AG09309 (cell line): Measurements from ENCODE around the gene TRIM10.
"Not testable (repeated sequence)": the region's sequence is repeated elsewhere in the genome, so short reads cannot be mapped to it uniquely, and the experiment has no call there.

Experiments used
- DNase-seq: peaks from one replicate; pipeline ENCODE4 v3.0.0-alpha.2; 2010; ENCODE audit warnings: low read depth
- H3K4me3 ChIP-seq: 2 replicates; pipeline ENCODE4 v1.5.1; 2011; ENCODE audit warnings: mild to moderate bottlenecking, low read depth, low read length, moderate library complexity; ENCODE audit not compliant: control insufficient read depth
- TF ChIP-seq, protein P1 (sequence below): IDR thresholded peaks from 2 replicates; pipeline ENCODE4 v1.5.1; 2011; ENCODE audit warnings: mild to moderate bottlenecking, low read depth, low read length, inconsistent platforms; ENCODE audit not compliant: insufficient read depth, control insufficient read depth; ENCODE audit errors: missing control alignments

The TRIM10 gene

DNA sequence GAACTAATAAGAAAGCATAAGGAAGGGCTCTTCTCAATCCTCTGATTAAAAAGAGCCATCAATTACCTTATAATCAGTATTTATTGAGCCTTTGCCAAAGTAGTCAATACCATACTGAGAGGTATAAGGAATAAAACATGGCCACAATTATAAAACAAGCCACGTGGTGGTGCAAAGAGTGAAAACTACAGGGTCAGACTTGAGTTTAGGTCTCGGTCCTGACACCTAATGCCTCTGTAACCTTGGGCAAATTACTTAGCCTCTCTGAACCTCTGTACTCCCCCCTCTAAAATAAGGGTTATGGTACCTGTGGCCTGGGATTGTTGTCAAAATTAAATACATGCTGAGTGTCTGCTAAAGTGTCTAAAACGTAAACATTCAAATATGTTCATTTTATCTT, 11.8 kb downstream of the TRIM10 start:
- DNase-seq, result no peak
- TF ChIP-seq, protein P1, sequence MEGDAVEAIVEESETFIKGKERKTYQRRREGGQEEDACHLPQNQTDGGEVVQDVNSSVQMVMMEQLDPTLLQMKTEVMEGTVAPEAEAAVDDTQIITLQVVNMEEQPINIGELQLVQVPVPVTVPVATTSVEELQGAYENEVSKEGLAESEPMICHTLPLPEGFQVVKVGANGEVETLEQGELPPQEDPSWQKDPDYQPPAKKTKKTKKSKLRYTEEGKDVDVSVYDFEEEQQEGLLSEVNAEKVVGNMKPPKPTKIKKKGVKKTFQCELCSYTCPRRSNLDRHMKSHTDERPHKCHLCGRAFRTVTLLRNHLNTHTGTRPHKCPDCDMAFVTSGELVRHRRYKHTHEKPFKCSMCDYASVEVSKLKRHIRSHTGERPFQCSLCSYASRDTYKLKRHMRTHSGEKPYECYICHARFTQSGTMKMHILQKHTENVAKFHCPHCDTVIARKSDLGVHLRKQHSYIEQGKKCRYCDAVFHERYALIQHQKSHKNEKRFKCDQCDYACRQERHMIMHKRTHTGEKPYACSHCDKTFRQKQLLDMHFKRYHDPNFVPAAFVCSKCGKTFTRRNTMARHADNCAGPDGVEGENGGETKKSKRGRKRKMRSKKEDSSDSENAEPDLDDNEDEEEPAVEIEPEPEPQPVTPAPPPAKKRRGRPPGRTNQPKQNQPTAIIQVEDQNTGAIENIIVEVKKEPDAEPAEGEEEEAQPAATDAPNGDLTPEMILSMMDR, result no peak

DNA sequence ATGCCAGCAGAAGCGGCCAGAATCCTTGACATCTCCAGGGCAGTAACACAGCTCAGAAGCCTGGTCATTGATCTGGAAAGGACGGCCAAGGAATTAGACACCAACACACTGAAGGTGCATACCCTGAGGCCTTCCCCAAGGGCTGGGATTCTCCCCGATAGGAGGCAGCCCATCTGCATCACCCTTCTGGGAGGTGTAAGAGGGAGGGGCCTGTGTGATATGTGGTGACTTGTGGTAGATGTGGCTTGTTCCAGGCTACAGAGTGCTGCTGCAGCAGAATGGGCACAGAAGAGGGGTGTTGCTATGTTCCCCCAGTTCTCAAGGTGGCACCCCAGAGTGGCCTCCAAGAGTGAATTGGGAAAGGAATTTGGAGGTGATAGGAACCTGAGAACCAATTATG, 13.9 kb downstream of the TRIM10 start:
- no peak overlapping the region for H3K4me3 ChIP-seq
- TF ChIP-seq, protein P1, result no peak
- DNase-seq, result no peak

More for the DNA sequence above, 11.8 kb downstream of the TRIM10 start:
- H3K4me3 ChIP-seq, result no peak overlapping the region

DNA sequence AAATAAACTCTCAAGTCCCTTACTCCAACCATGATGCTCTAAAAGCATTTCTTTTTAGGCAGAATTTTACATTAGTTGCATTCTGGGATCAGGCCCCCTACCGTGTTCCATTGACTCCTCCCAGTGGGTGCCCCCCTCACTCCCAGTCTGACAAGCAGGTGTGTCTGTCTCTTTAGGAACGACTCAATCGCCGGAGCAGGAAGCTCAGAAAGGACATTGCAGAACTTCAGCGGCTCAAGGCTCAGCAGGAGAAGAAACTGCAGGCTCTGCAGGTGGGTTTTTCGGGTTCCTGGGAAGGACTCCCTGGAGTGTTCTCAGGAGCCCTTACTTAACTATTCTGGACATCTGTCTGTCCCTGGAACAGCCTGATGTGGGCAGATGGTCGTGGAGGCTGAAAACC, 15.2 kb downstream of the TRIM10 start:
- TF ChIP-seq, protein P1, result no peak
- no peak for DNase-seq
- H3K4me3 ChIP-seq, result no peak overlapping the region

DNA sequence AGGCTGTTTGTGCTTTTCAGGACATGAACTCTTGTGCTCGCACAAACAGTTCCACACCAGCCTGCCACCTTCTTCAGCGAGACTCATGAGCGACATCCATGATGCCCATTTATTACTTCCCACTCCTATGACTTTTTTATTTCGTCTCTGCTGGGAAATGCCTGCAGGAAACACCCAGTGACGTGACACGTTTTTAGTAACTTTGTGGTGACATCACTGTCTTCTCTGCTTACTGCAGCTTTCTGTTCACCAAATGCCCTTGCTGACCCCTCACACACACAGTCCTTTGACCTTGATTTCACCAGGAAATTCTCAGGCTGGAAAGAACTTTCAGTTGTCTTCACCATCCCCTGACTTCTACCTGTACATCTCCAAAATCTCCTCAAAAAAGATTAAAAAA, 16.2 kb downstream of the TRIM10 start:
- no peak for DNase-seq
- H3K4me3 ChIP-seq, result no peak overlapping the region
- TF ChIP-seq, protein P1, result no peak

DNA sequence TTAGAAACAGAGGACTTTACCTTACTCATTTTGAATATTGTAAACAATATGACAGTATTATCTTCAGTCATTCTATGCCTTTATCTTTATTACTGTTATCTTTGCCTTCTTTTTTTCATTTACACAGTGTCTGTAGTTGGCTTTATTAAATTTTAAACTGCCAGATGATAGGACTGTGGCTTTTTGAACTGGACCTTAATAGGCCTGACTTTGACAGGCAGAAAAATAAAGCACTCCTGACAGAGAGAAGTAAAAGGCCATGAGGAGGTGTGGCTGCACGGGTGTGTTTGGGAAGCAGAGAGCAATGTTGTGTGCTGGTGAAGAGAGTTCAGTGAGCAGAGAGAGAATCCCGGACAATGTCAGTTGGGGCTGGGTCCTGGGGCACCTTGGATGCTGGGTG, 17.2 kb downstream of the TRIM10 start:
- DNase-seq, result no peak
- TF ChIP-seq, protein P1, result no peak
- no peak overlapping the region for H3K4me3 ChIP-seq

DNA sequence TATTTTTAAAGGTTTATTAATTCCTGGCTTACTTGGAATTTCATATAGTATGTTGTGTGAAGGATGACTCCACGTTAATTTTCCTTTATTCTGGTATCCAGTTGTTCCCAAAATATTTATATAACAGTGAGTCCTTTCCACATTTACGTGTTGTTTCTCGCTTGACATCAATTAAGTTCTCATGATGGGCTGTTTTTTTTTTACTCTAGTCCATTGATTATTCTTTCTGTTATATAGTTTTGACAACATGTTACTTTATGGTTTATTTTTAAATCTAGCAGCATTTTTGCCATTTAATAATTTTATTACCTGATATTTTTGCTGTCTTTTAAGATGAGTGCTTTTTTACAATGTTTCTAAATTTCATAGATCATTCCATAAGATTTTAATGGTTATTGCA, 18.3 kb downstream of the TRIM10 start:
- TF ChIP-seq, protein P1, result no peak
- no peak for DNase-seq

DNA sequence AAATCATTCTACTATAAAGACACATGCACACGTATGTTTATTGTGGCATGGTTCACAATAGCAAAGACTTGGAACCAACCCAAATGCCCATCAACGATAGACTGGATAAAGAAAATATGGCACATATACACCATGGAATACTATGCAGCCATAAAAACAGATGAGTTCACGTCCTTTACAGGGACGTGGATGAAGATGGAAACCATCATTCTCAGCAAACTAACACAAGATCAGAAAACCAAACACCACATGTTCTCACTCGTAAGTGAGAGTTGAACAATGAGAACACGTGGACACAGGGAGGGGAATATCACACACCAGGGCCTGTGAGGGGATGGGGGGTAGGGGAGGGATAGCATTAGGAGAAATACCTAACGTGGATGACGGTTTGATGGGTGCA, 20.8 kb downstream of the TRIM10 start:
- DNase-seq, H3K4me3 ChIP-seq: not testable (repeated sequence)

More for the DNA sequence above, 18.3 kb downstream of the TRIM10 start:
- H3K4me3 ChIP-seq, result no peak overlapping the region
